Measurements from ENCODE around the gene CLCN4.

CLCN4 gene

DNA sequence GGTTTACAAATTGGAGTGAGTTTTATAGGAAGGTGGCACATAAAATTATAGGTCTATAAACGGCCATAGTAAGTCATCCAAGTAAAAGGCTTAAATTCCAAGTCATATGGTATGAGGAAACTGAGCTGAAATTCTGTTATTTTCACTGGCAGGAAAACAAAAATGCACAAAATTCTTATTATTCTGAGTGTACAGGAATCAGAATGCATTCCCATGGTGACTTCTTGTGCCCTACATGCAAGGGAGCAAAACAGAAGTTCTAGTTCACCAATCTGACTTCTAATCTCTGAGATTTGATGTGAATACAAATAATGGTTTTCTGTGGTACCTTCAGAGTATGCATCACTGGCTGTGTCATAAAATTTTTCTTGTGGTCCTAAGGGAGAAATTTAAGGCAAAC is 102.9 kb downstream of the CLCN4 start:
- WGBS (ENCODE audit: insufficient coverage, insufficient read length): no CpG with 5 or more reads among the region's 1 CpG
- DNase-seq (ENCODE audit: low read depth, low spot score): no peak

DNA sequence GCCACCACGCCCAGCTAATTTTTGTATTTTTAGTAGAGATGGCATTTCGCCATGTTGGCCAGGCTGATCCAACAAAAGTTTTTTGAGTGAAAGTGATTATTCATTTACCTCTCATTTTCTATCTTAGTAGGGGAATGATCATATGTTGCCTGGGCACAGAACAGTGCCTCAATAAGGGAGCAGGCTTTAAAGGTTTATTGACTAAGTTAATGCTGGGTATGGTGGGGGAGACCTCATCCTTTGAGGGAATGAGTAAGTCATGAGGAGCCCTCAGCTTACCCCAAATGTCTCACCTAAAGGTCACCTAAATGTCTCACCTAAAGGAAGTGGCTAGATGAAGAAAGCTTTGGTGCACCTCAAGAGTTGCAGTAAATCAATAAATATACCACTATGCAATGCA is 109.0 kb downstream of the CLCN4 start:
- DNase-seq (ENCODE audit: low read depth, low spot score): no peak

More for the DNA sequence above, 102.9 kb downstream of the CLCN4 start:
- Histone ChIP-seq H3K9me3 (ENCODE audit: control insufficient read depth, insufficient read depth, low read length) (no peaks in the 10 kb centered on the region), H3K4me3 (ENCODE audit: low read length) (no peak overlapping the region), H3K36me3 (ENCODE audit: control insufficient read depth, insufficient read depth, low read length) (no peaks in the 10 kb centered on the region), H3K27ac (ENCODE audit: low read length) (no peak overlapping the region), H3K4me1 (ENCODE audit: control insufficient read depth, insufficient read depth, low read length) (no peaks in the 10 kb centered on the region), H3K27me3 (ENCODE audit: control insufficient read depth, insufficient read depth, low read length) (no peaks in the 10 kb centered on the region)

DNA sequence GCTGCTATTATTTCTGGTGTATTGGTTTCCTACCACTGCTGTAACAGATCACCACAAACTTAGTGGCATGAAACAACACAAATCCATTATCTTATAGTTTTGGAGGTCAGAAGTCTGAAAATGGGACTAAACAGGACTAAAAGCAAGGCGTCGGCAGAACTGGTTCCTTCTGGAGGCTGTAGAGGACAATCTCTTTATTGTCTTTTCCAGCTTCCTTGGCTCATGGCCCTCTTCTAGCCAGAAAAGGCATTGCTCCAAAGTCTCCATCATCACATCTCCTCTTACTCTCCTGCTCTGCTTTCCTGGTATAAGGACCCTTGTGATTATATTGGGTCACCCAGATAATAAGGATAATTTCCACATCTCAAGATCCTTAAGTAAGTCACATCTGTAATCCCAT is 121.9 kb downstream of the CLCN4 start:
- WGBS (ENCODE audit: insufficient coverage, insufficient read length): no CpG with 5 or more reads among the region's 2 CpGs
- no peaks in the 10 kb centered on the region for H3K27me3 ChIP-seq (ENCODE audit: control insufficient read depth, insufficient read depth, low read length)
- H3K9me3 ChIP-seq (ENCODE audit: control insufficient read depth, insufficient read depth, low read length): no peaks in the 10 kb centered on the region
- H3K36me3 ChIP-seq (ENCODE audit: control insufficient read depth, insufficient read depth, low read length): no peaks in the 10 kb centered on the region
- no peak for DNase-seq (ENCODE audit: low read depth, low spot score)
- H3K4me1 ChIP-seq (ENCODE audit: control insufficient read depth, insufficient read depth, low read length): no peaks in the 10 kb centered on the region
- H3K4me3 ChIP-seq (ENCODE audit: low read length): no peak overlapping the region
- H3K27ac ChIP-seq (ENCODE audit: low read length): no peak overlapping the region

More for the DNA sequence above, 109.0 kb downstream of the CLCN4 start:
- Histone ChIP-seq H3K4me3 (ENCODE audit: low read length) (no peak overlapping the region), H3K27ac (ENCODE audit: low read length) (no peak overlapping the region), H3K27me3 (ENCODE audit: control insufficient read depth, insufficient read depth, low read length) (no peaks in the 10 kb centered on the region), H3K4me1 (ENCODE audit: control insufficient read depth, insufficient read depth, low read length) (no peaks in the 10 kb centered on the region), H3K9me3 (ENCODE audit: control insufficient read depth, insufficient read depth, low read length) (no peaks in the 10 kb centered on the region), H3K36me3 (ENCODE audit: control insufficient read depth, insufficient read depth, low read length) (no peaks in the 10 kb centered on the region)
- no CpG with 5 or more reads among the region's 2 CpGs for WGBS (ENCODE audit: insufficient coverage, insufficient read length)

GRCh38 chrX:10280071-10280470 is 123.3 kb downstream of the CLCN4 start:
- Histone ChIP-seq H3K27ac (ENCODE audit: low read length) (no peak overlapping the region), H3K27me3 (ENCODE audit: control insufficient read depth, insufficient read depth, low read length) (no peaks in the 10 kb centered on the region), H3K9me3 (ENCODE audit: control insufficient read depth, insufficient read depth, low read length) (no peaks in the 10 kb centered on the region), H3K36me3 (ENCODE audit: control insufficient read depth, insufficient read depth, low read length) (no peaks in the 10 kb centered on the region), H3K4me3 (ENCODE audit: low read length) (no peak overlapping the region), H3K4me1 (ENCODE audit: control insufficient read depth, insufficient read depth, low read length) (no peaks in the 10 kb centered on the region)
- WGBS (ENCODE audit: insufficient coverage, insufficient read length): no CpG with 5 or more reads among the region's 2 CpGs
- no peak for DNase-seq (ENCODE audit: low read depth, low spot score)

GRCh38 chrX:10282490-10282889 is 125.7 kb downstream of the CLCN4 start:
- Histone ChIP-seq H3K4me1 (ENCODE audit: control insufficient read depth, insufficient read depth, low read length) (no peaks in the 10 kb centered on the region), H3K4me3 (ENCODE audit: low read length) (no peak overlapping the region), H3K27ac (ENCODE audit: low read length) (no peak overlapping the region), H3K27me3 (ENCODE audit: control insufficient read depth, insufficient read depth, low read length) (no peaks in the 10 kb centered on the region), H3K36me3 (ENCODE audit: control insufficient read depth, insufficient read depth, low read length) (no peaks in the 10 kb centered on the region), H3K9me3 (ENCODE audit: control insufficient read depth, insufficient read depth, low read length) (no peaks in the 10 kb centered on the region)
- no peak for DNase-seq (ENCODE audit: low read depth, low spot score)
- WGBS (ENCODE audit: insufficient coverage, insufficient read length): no CpG with 5 or more reads among the region's 1 CpG

DNA sequence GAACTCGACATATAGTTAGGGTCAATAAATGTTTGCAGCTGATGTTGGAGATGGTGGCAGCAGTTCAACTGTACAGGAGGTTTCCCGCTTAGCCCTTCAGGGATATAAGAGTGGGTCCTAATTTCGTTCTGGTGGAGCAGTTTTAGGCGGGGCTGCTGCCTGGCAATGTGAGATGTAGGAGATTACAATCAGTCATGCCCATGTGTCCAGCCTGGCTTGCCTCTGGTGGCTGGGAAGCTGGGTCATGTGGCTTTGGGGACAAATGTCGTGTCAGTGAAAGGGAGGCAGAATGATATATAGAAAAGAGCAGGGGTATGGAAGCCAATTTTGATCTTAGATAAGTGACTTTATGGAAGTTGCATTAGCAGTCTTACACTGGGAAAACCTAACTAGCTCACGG is 129.4 kb downstream of the CLCN4 start:
- Histone ChIP-seq H3K4me3 (ENCODE audit: low read length) (no peak overlapping the region), H3K4me1 (ENCODE audit: control insufficient read depth, insufficient read depth, low read length) (no peaks in the 10 kb centered on the region), H3K36me3 (ENCODE audit: control insufficient read depth, insufficient read depth, low read length) (no peaks in the 10 kb centered on the region), H3K27ac (ENCODE audit: low read length) (no peak overlapping the region), H3K27me3 (ENCODE audit: control insufficient read depth, insufficient read depth, low read length) (no peaks in the 10 kb centered on the region), H3K9me3 (ENCODE audit: control insufficient read depth, insufficient read depth, low read length) (no peaks in the 10 kb centered on the region)
- DNase-seq (ENCODE audit: low read depth, low spot score): no peak
- no CpG with 5 or more reads among the region's 6 CpGs for WGBS (ENCODE audit: insufficient coverage, insufficient read length)
